Measurements from ENCODE around the gene POLR3E.

DNA sequence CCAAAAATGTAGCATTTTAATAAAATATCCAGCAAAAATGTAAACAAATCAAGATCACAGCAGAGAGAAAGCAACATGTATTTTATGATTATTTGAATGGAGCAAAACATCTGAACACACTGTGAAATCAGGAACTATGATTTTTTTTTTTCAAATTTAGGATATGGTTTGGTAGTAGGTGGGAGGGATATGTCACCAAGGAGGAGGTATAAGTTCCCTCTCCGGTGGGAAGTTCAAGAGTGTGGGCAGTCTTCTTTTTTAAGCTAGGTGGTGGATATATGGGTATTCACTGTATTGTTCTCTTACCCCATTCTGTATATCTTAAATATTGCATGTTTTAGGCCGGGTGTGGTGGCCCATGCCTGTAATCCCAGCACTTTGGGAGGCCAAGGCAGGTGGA is 67.0 kb downstream of the POLR3E start:
- TF ChIP-seq, protein P1, sequence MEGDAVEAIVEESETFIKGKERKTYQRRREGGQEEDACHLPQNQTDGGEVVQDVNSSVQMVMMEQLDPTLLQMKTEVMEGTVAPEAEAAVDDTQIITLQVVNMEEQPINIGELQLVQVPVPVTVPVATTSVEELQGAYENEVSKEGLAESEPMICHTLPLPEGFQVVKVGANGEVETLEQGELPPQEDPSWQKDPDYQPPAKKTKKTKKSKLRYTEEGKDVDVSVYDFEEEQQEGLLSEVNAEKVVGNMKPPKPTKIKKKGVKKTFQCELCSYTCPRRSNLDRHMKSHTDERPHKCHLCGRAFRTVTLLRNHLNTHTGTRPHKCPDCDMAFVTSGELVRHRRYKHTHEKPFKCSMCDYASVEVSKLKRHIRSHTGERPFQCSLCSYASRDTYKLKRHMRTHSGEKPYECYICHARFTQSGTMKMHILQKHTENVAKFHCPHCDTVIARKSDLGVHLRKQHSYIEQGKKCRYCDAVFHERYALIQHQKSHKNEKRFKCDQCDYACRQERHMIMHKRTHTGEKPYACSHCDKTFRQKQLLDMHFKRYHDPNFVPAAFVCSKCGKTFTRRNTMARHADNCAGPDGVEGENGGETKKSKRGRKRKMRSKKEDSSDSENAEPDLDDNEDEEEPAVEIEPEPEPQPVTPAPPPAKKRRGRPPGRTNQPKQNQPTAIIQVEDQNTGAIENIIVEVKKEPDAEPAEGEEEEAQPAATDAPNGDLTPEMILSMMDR (IDR thresholded peaks at IDR 0.05; ENCODE audit: insufficient read depth, low read length, poor library complexity, severe bottlenecking) = no peak
- no peak for TF ChIP-seq EZH2phosphoT487 (conservative IDR thresholded peaks at IDR 0.05; ENCODE audit: low read length)

All from SU-DHL-6 (cell line).